Liver (tissue), 9 donors: ENCODE results near the gene MYBPHL. TPM values are rescaled to one million over a fixed set of nuclear protein-coding genes. Genes with fewer than 3 reads are reported as not detected.

ENCODE experiments used
- DNase-seq: peaks from one replicate; pipeline ENCODE4 v3.0.0-alpha.2; 2017; ENCODE audit warnings: low spot score
- H3K27ac ChIP-seq, 2 donors: one replicate each; pipeline ENCODE4 v1.7.0; 2013; ENCODE audit warnings: inconsistent platforms in 2 of 2, low read length in 2 of 2, control low read depth in 1 of 2, low read depth in 1 of 2, mild to moderate bottlenecking in 1 of 2
- H3K27me3 ChIP-seq, 4 donors: one replicate each; pipeline versions ENCODE4 v1.6.1 to v1.7.0; 2013; ENCODE audit warnings: low read length in 3 of 4, inconsistent platforms in 1 of 4, mild to moderate bottlenecking in 1 of 4, moderate library complexity in 1 of 4; ENCODE audit not compliant: control insufficient read depth in 4 of 4, insufficient read depth in 4 of 4
- H3K36me3 ChIP-seq, 4 donors: one replicate each; pipeline versions ENCODE4 v1.6.1 to v1.7.0; 2013; ENCODE audit warnings: low read length in 3 of 4, mild to moderate bottlenecking in 3 of 4, low read depth in 1 of 4, moderate library complexity in 1 of 4; ENCODE audit not compliant: control insufficient read depth in 4 of 4, insufficient read depth in 3 of 4
- H3K4me1 ChIP-seq, 4 donors: one replicate each; pipeline versions ENCODE4 v1.6.1 to v1.7.0; 2013; ENCODE audit warnings: low read length in 3 of 4, mild to moderate bottlenecking in 3 of 4, moderate library complexity in 1 of 4; ENCODE audit not compliant: control insufficient read depth in 4 of 4, insufficient read depth in 4 of 4
- H3K4me3 ChIP-seq, 3 donors: one replicate each; pipeline versions ENCODE4 v1.6.1 to v1.7.0; 2013; ENCODE audit warnings: low read length in 3 of 3, control low read depth in 1 of 3, low read depth in 1 of 3, mild to moderate bottlenecking in 1 of 3
- H3K9ac ChIP-seq, 2 donors: one replicate each; pipeline ENCODE4 v1.7.0; 2013; ENCODE audit warnings: low read length in 2 of 2, mild to moderate bottlenecking in 2 of 2, moderate library complexity in 2 of 2, control low read depth in 1 of 2, low read depth in 1 of 2
- H3K9me3 ChIP-seq, 4 donors: one replicate each; pipeline versions ENCODE4 v1.6.1 to v1.7.0; 2013; ENCODE audit warnings: low read length in 3 of 4; ENCODE audit not compliant: control insufficient read depth in 4 of 4
- CTCF ChIP-seq: fragments of 150-350 bp; IDR thresholded peaks from 2 replicates; pipeline ENCODE4 v1.5.1; 2017; ENCODE audit warnings: improper control_type of control experiment, low read depth, low read length; ENCODE audit not compliant: missing input control
- EGR1 ChIP-seq, 2 donors: IDR thresholded peaks; 2 replicates each; pipeline ENCODE4 v1.6.1; 2016 to 2018; ENCODE audit warnings: antibody characterized with exemption in 2 of 2, low read depth in 2 of 2
- FOXA1 ChIP-seq: IDR thresholded peaks from 2 replicates; pipeline ENCODE4 v1.6.1; 2016; ENCODE audit warnings: antibody characterized with exemption
- FOXA2 ChIP-seq: IDR thresholded peaks from 2 replicates; pipeline ENCODE4 v1.6.1; 2016; ENCODE audit warnings: antibody characterized with exemption
- GABPA ChIP-seq, 2 donors: IDR thresholded peaks in 1 of 2; conservative IDR thresholded peaks in 1 of 2; 2 replicates each; pipeline ENCODE4 v1.6.1; 2016; ENCODE audit warnings: antibody characterized with exemption in 2 of 2, mild to moderate bottlenecking in 1 of 2, moderate library complexity in 1 of 2
- HNF4A ChIP-seq, 2 donors: conservative IDR thresholded peaks; 2 replicates each; pipeline ENCODE4 v1.6.1; 2016; ENCODE audit warnings: antibody characterized with exemption in 2 of 2, mild to moderate bottlenecking in 2 of 2
- HNF4G ChIP-seq: IDR thresholded peaks from 2 replicates; pipeline ENCODE4 v1.6.1; 2016; ENCODE audit warnings: antibody characterized with exemption
- JUND ChIP-seq, 2 donors: IDR thresholded peaks; 2 replicates each; pipeline ENCODE4 v1.6.1; 2016; ENCODE audit warnings: antibody characterized with exemption in 2 of 2
- MAX ChIP-seq: IDR thresholded peaks from 2 replicates; pipeline ENCODE4 v1.6.1; 2016; ENCODE audit warnings: antibody characterized with exemption
- NR2F2 ChIP-seq: IDR thresholded peaks from 2 replicates; pipeline ENCODE4 v1.6.1; 2016; ENCODE audit warnings: antibody characterized with exemption
- RAD21 ChIP-seq, 2 donors: IDR thresholded peaks; 2 replicates each; pipeline ENCODE4 v1.6.1; 2016; ENCODE audit warnings: antibody characterized with exemption in 2 of 2, mild to moderate bottlenecking in 2 of 2
- REST ChIP-seq: IDR thresholded peaks from 2 replicates; pipeline ENCODE4 v1.6.1; 2016; ENCODE audit warnings: antibody characterized with exemption, mild to moderate bottlenecking
- RXRA ChIP-seq, 2 donors: IDR thresholded peaks; 2 replicates each; pipeline ENCODE4 v1.6.1; 2017 to 2018; ENCODE audit warnings: antibody characterized with exemption in 2 of 2, mild to moderate bottlenecking in 1 of 2
- SP1 ChIP-seq: IDR thresholded peaks from 2 replicates; pipeline ENCODE4 v1.6.1; 2018; ENCODE audit warnings: antibody characterized with exemption, mild to moderate bottlenecking
- TAF1 ChIP-seq: conservative IDR thresholded peaks from 2 replicates; pipeline ENCODE4 v1.6.1; 2016; ENCODE audit warnings: antibody characterized with exemption, mild to moderate bottlenecking
- YY1 ChIP-seq: IDR thresholded peaks from 2 replicates; pipeline ENCODE4 v1.6.1; 2016; ENCODE audit warnings: antibody characterized with exemption, mild to moderate bottlenecking
- ZBTB33 ChIP-seq: IDR thresholded peaks from 2 replicates; pipeline ENCODE4 v1.6.1; 2016; ENCODE audit warnings: antibody characterized with exemption
- WGBS: extraction: QIAGEN DNeasy Blood & Tissue Kit; methylation state at CpG from one replicate; pipeline ENCODE4 v1.1.7; 2013; 5-methylcytosine and 5-hydroxymethylcytosine counted together
- polyA plus RNA-seq, 2 donors: library from polyadenylated mRNA; stranded (reverse) in 1 of 2; unstranded in 1 of 2; fragments of 200-250 nt in 1 of 2; fragments of >200 nt in 1 of 2; fragmentation: Nextera tagmentation in 1 of 2; extraction: Ambion mirVana in 1 of 2; gene quantifications; one replicate each; pipeline versions ENCODE4 v1.2.1 to v1.2.3, GENCODE V29; 2013 to 2015
- total RNA-seq, 2 donors: library from RNA; depleted of rRNA; stranded (reverse); fragments of >200 nt; gene quantifications; one replicate each; pipeline ENCODE4 v1.2.3, GENCODE V29; 2014
- TF ChIP-seq, protein P1 (sequence below): IDR thresholded peaks from 2 replicates; pipeline ENCODE4 v1.6.1; 2016; ENCODE audit warnings: antibody characterized with exemption
- donor health status: healthy.
- donor health status: healthy.
- donor health status: healthy.
- donor health status: healthy.
- donor health status: healthy.

MYBPHL gene
- total and polyA plus RNA-seq, 4 donors, result not detected

DNA sequence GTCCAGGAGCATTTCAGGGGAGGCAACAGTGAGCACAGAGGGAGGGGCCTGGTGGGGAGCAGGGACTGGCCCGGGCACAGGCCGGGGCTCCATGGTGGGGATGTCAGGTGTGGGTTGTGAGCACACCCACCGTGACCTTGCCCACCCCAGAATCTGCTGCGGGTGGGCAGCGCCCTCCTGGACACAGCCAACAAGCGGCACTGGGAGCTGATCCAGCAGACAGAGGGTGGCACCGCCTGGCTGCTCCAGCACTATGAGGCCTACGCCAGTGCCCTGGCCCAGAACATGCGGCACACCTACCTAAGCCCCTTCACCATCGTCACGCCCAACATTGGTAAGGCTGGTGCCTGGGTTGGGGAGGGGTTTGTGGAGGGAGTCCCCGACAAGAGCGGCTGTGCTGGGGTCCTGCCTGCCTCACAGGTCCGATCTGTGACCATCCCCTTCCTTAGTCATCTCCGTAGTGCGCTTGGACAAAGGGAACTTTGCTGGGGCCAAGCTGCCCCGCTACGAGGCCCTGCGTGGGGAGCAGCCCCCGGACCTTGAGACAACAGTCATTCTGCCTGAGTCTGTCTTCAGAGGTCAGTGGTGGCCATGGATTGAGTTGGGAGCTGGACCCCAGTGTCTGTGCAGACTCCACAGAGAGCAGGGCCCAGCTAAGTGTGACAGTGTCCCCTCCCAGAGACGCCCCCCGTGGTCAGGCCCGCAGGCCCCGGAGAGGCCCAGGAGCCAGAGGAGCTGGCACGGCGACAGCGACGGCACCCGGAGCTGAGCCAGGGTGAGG lies 38.2 kb downstream of the MYBPHL start:
- Histone ChIP-seq H3K4me3 (no peak overlapping the region), H3K9me3 (no peaks in the 10 kb centered on the region), H3K4me1 (no peaks in the 10 kb centered on the region), H3K36me3 (no peaks in the 10 kb centered on the region), H3K9ac (no peak overlapping the region), H3K27me3 (no peaks in the 10 kb centered on the region), H3K27ac (no peak overlapping the region)
- TF ChIP-seq RAD21 (IDR thresholded peaks at IDR 0.05), result no peak
- 96% methylated on average over 29 of the region's 29 CpGs for WGBS
- DNase-seq, result no peak

GRCh38 chr1:109267743-109268300 lies 39.0 kb downstream of the MYBPHL start:
- Histone ChIP-seq H3K27ac (no peak overlapping the region), H3K4me1 (no peaks in the 10 kb centered on the region), H3K36me3 (no peaks in the 10 kb centered on the region), H3K9me3 (no peaks in the 10 kb centered on the region), H3K9ac (no peak overlapping the region), H3K4me3 (no peak overlapping the region), H3K27me3 (no peaks in the 10 kb centered on the region)
- 96% methylated on average over 17 of the region's 17 CpGs for WGBS
- TF ChIP-seq RAD21 (IDR thresholded peaks at IDR 0.05) (no peak), RXRA (IDR thresholded peaks at IDR 0.05) (no peak), REST (no peak), MAX (no peak), TAF1 (no peak), HNF4G (no peak), HNF4A (conservative IDR thresholded peaks at IDR 0.05) (no peak), CTCF (no peak), SP1 (no peak), FOXA1 (no peak), NR2F2 (no peak), ZBTB33 (no peak), YY1 (no peak), EGR1 (IDR thresholded peaks at IDR 0.05; ENCODE audit: low read depth in 2 of 2) (no peak), FOXA2 (no peak), GABPA (IDR thresholded peaks at IDR 0.05 in 1 of 2, conservative IDR thresholded peaks at IDR 0.05 in 1 of 2) (no peak), JUND (IDR thresholded peaks at IDR 0.05) (no peak)
- TF ChIP-seq, protein P1, sequence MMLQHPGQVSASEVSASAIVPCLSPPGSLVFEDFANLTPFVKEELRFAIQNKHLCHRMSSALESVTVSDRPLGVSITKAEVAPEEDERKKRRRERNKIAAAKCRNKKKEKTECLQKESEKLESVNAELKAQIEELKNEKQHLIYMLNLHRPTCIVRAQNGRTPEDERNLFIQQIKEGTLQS, result no peak
- DNase-seq, result no peak
